Heart left ventricle (tissue), 16 donors: ENCODE measurements around the gene NPAS2. TPM values are rescaled to one million over a fixed set of nuclear protein-coding genes. Genes with fewer than 3 reads are reported as not detected.

Source experiments
- ATAC-seq, 4 donors: fragments of 200-7000 bp; cut with Tn5 transposase; one replicate each; pipeline ENCODE4 v1.9.1; 2020 to 2022; ENCODE audit warnings: moderate library complexity in 4 of 4, mild to moderate bottlenecking in 3 of 4, moderate number of reproducible peaks in 1 of 4
- DNase-seq, 5 donors: peaks; one replicate each; pipeline ENCODE4 v3.0.0-alpha.2; 2020
- H3K27ac ChIP-seq, 12 donors: fragments of 200-600 bp; sonication (generic) in 4 of 12; one replicate each; pipeline versions ENCODE4 v1.5.0 to v1.8.0; 2016 to 2022; ENCODE audit warnings: mild to moderate bottlenecking in 2 of 12
- H3K27me3 ChIP-seq, 9 donors: fragments of 200-600 bp; sonication (generic) in 2 of 9; one replicate each; pipeline versions ENCODE4 v1.5.1 to v1.8.0; 2016 to 2022; ENCODE audit warnings: mild to moderate bottlenecking in 3 of 9
- H3K36me3 ChIP-seq, 9 donors: fragments of 200-600 bp; sonication (generic) in 2 of 9; one replicate each; pipeline versions ENCODE4 v1.5.0 to v1.8.0; 2018 to 2022; ENCODE audit warnings: mild to moderate bottlenecking in 2 of 9
- H3K4me1 ChIP-seq, 12 donors: fragments of 200-600 bp; sonication (generic) in 4 of 12; one replicate each; pipeline versions ENCODE4 v1.5.0 to v1.8.0; 2016 to 2022; ENCODE audit warnings: mild to moderate bottlenecking in 3 of 12
- H3K4me3 ChIP-seq, 12 donors: fragments of 200-600 bp; sonication (generic) in 4 of 12; one replicate each; pipeline versions ENCODE4 v1.5.0 to v1.8.0; 2017 to 2022; ENCODE audit warnings: mild to moderate bottlenecking in 9 of 12, moderate library complexity in 4 of 12
- H3K9me3 ChIP-seq, 12 donors: fragments of 200-600 bp; sonication (generic) in 4 of 12; one replicate each; pipeline versions ENCODE4 v1.5.0 to v1.8.0; 2016 to 2022; ENCODE audit warnings: mild to moderate bottlenecking in 1 of 12
- POLR2A ChIP-seq, 2 donors: fragments of 450-650 bp; IDR thresholded peaks; one replicate each; pipeline ENCODE4 v1.6.1; 2017; ENCODE audit warnings: antibody characterized with exemption in 2 of 2, mild to moderate bottlenecking in 2 of 2, moderate library complexity in 2 of 2
- WGBS, 4 donors: extraction: QIAGEN DNeasy Blood & Tissue Kit in 2 of 4; methylation state at CpG; one replicate each; pipeline versions ENCODE4 v1.1.5 to v1.1.7; 2013 to 2018; 5-methylcytosine and 5-hydroxymethylcytosine counted together
- intact Hi-C, 10 donors: fragments of 100-400 bp; cut with DNase I; formaldehyde crosslinking; loops; one replicate each; pipeline versions ENCODE4 v1.11.1 to v1.14.2; 2022
- polyA plus RNA-seq, 2 donors: library from polyadenylated mRNA; stranded (reverse); fragments of 200-250 nt; gene quantifications; one replicate each; pipeline ENCODE4 v1.2.3, GENCODE V29; 2013
- total RNA-seq, 9 donors: library from RNA; depleted of rRNA in 2 of 9; stranded (reverse); fragments of >200 nt in 2 of 9; fragmentation: NEBNext Ultra II Directional in 3 of 9; extraction: Animal tissue kit (Norgen Biotek cat#: 25700) in 3 of 9; gene quantifications; one replicate each; pipeline versions ENCODE4 v1.1.0 to v1.2.4, GENCODE V29; 2016 to 2023
- TF ChIP-seq, protein P1 (sequence below), 12 donors: fragments of 200-600 bp; sonication (generic) in 4 of 12; IDR thresholded peaks; one replicate each; pipeline versions ENCODE4 v1.5.0 to v1.8.0; 2018 to 2022; ENCODE audit warnings: antibody characterized with exemption in 12 of 12, mild to moderate bottlenecking in 5 of 12
- donor health status: ischemic (EF 13 %, LVEDD 7.1; RV severe dilation, severe dysfunction).
- donor health status: healthy with polysubstance abuse.
- donor health status: DM: no; HTN: yes; CAD: no.
- donor health status: DM: no; HTN: no; CAD: no.
- donor health status: ischemic (EF 25% LVEDD 6.9; RV normal size, moderate dysfunction).
- donor health status: ischemic (EF 25% LVEDD 5.7; RV mildly dilated, moderate dysfunction).
- donor health status: healthy.
- donor health status: DM: yes; HTN: yes; CAD: no.
- donor health status: ischemic (EF 35%, LVEDD 5.7; RV mildly dilated, moderate dysfunction).
- donor health status: nonischemic (EF 11% LVEDD 7.7; RV severe dilation, severe dysfunction).
- donor health status: DM: yes; HTN: yes; CAD: no.
- donor health status: PGD.
- donor health status: ischemic (EF 29% LVEDD 5.4; RV normal size, mild dysfunction).
- donor health status: nonischemic (EF 23%, LVEDD 6.1; RV moderate dilation, normal function).

Gene NPAS2
- total and polyA plus RNA-seq, 11 donors = 28.2 to 144 (median 43.3) TPM

DNA sequence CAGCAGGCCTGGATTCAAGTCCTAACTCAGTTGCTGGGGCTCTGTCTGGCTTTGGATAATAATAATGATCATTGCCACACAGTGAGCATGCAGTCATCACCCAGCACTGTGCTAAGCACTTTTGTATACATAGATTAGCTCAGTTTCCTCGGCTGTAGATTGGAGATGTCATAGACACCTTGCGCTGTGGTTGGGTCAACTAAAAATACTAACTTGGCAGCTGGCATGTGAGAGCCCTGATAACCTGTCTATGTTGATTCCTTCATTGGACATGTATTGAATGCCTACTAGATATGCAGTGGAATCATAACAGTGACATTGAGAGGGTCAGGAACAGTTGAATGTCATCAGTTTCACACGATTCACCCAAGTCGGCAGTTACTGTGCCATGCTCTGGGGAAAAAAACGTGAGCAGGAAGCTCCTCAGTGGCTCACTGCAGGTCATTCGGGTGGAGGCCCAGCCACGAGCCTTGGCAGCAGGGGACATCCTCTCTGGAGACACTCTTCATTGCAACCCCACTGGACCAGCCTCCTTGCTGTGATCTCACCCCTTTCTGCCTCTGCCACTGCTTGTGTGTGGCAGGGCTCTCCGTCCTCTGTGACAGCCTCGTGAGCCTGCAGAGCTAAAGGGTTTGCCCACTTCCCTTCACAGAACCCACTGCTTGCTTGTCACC lies 85.3 kb downstream of the NPAS2 start:
- Histone ChIP-seq H3K4me3 (no peak overlapping the region), H3K9me3 (peaks cover 0 to 3% (median 0%) of the 10 kb centered on the region in 12 donors), H3K27me3 (no peaks in the 10 kb centered on the region), H3K4me1 (peaks cover 0 to 69% (median 22%) of the 10 kb centered on the region in 12 donors), H3K27ac (peak overlapping the region in 11 of 12 donors; percentile 30 to 86 (median 73)), H3K36me3 (peaks cover 0 to 7% (median 0%) of the 10 kb centered on the region in 9 donors)
- ATAC-seq (peak; percentile 80 to 87 (median 83)), DNase-seq (peak in 2 of 5 donors; percentile 32 to 64)
- intact Hi-C loops = no loop called here
- no peak for TF ChIP-seq POLR2A (IDR thresholded peaks at IDR 0.05)
- TF ChIP-seq, protein P1, sequence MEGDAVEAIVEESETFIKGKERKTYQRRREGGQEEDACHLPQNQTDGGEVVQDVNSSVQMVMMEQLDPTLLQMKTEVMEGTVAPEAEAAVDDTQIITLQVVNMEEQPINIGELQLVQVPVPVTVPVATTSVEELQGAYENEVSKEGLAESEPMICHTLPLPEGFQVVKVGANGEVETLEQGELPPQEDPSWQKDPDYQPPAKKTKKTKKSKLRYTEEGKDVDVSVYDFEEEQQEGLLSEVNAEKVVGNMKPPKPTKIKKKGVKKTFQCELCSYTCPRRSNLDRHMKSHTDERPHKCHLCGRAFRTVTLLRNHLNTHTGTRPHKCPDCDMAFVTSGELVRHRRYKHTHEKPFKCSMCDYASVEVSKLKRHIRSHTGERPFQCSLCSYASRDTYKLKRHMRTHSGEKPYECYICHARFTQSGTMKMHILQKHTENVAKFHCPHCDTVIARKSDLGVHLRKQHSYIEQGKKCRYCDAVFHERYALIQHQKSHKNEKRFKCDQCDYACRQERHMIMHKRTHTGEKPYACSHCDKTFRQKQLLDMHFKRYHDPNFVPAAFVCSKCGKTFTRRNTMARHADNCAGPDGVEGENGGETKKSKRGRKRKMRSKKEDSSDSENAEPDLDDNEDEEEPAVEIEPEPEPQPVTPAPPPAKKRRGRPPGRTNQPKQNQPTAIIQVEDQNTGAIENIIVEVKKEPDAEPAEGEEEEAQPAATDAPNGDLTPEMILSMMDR (IDR thresholded peaks at IDR 0.05) = no peak
- 39 to 52% (median 45%) methylated on average over 9 of the region's 9 CpGs for WGBS, 4 donors

DNA sequence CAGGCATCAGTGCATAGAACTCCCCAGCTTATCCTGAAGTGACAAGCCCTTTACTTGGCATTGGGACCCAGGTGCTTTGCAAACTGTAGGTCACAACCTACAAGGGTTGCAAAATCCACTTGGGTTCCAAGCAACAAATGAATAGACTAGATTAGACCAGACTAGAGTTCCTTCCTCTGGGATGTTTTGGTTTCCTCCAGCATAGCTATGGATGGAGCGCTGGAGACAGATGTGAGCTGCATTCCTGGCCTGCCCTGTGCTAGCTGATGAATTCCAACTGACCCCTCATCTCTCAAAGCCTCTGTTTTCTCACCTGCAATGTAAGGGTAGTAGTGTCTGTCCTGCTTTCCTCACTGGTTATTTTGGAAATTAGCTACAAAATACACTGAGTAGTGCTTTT lies 86.2 kb downstream of the NPAS2 start:
- H3K36me3 ChIP-seq = peaks cover 0 to 7% (median 0%) of the 10 kb centered on the region in 9 donors
- peak overlapping the region in 8 of 12 donors; percentile 50 to 86 (median 76) for H3K27ac ChIP-seq
- ATAC-seq = no peak
- no peaks in the 10 kb centered on the region for H3K27me3 ChIP-seq
- no peak for DNase-seq
- TF ChIP-seq, protein P1 (IDR thresholded peaks at IDR 0.05) = no peak
- no peak for TF ChIP-seq POLR2A (IDR thresholded peaks at IDR 0.05)
- no peaks in the 10 kb centered on the region for H3K9me3 ChIP-seq
- no peak overlapping the region for H3K4me3 ChIP-seq
- 62 to 91% (median 77%) methylated on average over 1 of the region's 1 CpG for WGBS, 4 donors
- H3K4me1 ChIP-seq = peaks cover 0 to 69% (median 22%) of the 10 kb centered on the region in 12 donors
- intact Hi-C loops = no loop called here

DNA sequence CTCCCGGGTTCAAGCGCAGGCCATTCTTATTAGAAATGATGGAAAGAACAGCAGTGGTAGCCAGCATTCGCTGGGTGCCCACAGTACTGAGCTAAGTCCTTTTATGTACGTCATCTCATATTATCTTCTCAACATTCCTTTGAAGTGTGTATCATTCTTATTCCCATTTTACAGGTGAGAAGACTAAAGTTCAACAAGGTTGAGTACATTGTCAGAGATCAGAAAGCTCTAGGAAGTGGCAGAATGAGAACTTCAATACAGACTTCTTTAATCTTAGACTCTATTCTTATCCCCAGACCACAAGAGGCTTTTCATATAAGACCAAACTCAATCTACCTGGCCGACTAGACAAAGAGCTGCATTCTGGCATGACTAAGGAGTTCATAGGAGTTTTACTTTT lies 86.7 kb downstream of the NPAS2 start:
- peaks cover 0 to 69% (median 22%) of the 10 kb centered on the region in 12 donors for H3K4me1 ChIP-seq
- no peaks in the 10 kb centered on the region for H3K9me3 ChIP-seq
- peak overlapping the region in 2 of 12 donors; percentile 79 to 82 for H3K27ac ChIP-seq
- no peak overlapping the region for H3K4me3 ChIP-seq
- H3K36me3 ChIP-seq = peaks cover 0 to 7% (median 0%) of the 10 kb centered on the region in 9 donors
- no peaks in the 10 kb centered on the region for H3K27me3 ChIP-seq
- no peak for TF ChIP-seq POLR2A (IDR thresholded peaks at IDR 0.05)
- TF ChIP-seq, protein P1 (IDR thresholded peaks at IDR 0.05) = no peak
- intact Hi-C loops = no loop called here
- ATAC-seq (no peak), DNase-seq (no peak)
- 88 to 90% (median 89%) methylated on average over 5 of the region's 5 CpGs for WGBS, 4 donors

DNA sequence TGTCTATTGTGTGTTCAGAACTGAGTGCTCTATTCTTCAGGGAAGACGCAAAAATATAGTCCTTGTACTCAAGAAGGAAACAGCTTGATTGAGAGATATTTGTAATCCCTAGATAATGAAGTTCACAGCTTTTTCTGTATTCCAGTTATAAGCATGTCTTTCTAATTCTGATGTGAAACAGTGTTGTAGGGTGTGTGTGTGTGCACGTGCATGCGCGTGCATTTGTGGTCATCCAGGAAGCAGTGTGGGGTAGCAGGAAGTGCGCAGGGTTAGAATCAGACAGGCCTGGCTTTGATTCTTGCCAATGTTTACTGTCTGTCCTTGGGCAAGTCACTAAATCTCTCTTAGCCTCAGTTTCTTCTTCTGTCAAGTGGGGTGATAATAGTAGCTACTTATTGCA lies 87.9 kb downstream of the NPAS2 start:
- Histone ChIP-seq H3K4me1 (peaks cover 0 to 62% (median 20%) of the 10 kb centered on the region in 12 donors), H3K9me3 (no peaks in the 10 kb centered on the region), H3K4me3 (no peak overlapping the region), H3K27me3 (no peaks in the 10 kb centered on the region), H3K36me3 (peaks cover 0 to 7% (median 0%) of the 10 kb centered on the region in 9 donors), H3K27ac (no peak overlapping the region)
- ATAC-seq (no peak), DNase-seq (no peak)
- no peak for TF ChIP-seq POLR2A (IDR thresholded peaks at IDR 0.05)
- TF ChIP-seq, protein P1 (IDR thresholded peaks at IDR 0.05) = no peak
- intact Hi-C loops = no loop called here
- WGBS, 4 donors = 64 to 74% (median 64%) methylated on average over 5 of the region's 5 CpGs
